ENCODE data around the gene DOK6.

The DOK6 gene

GRCh38 chr18:69723434-69723833 lies 322.7 kb downstream of the DOK6 start:
- peaks cover 10% of the 10 kb centered on the region for H3K4me1 Mint-ChIP-seq
- peaks cover 31% of the 10 kb centered on the region for H3K36me3 Mint-ChIP-seq (ENCODE audit: low read depth)
- no peak overlapping the region for H3K27ac Mint-ChIP-seq
- no peak for DNase-seq
- H3K27me3 Mint-ChIP-seq (ENCODE audit: low read depth, poor library complexity) = no peaks in the 10 kb centered on the region
- H3K9me3 Mint-ChIP-seq = peaks cover 20% of the 10 kb centered on the region
- H3K4me3 Mint-ChIP-seq = no peak overlapping the region
- TF ChIP-seq CTCF (IDR thresholded peaks at IDR 0.05) = no peak

- H3K9me3 Mint-ChIP-seq = peaks cover 6% of the 10 kb centered on the region
- H3K27ac Mint-ChIP-seq = no peak overlapping the region
- H3K4me3 Mint-ChIP-seq = no peak overlapping the region
- no peak for DNase-seq
- H3K4me1 Mint-ChIP-seq = peaks cover 23% of the 10 kb centered on the region
- no peaks in the 10 kb centered on the region for H3K27me3 Mint-ChIP-seq (ENCODE audit: low read depth, poor library complexity)
- no peak for TF ChIP-seq CTCF (IDR thresholded peaks at IDR 0.05)
- H3K36me3 Mint-ChIP-seq (ENCODE audit: low read depth) = peaks cover 30% of the 10 kb centered on the region
Measured at GRCh38 chr18:69725009-69725408, 324.3 kb downstream of the DOK6 start.

GRCh38 chr18:69725855-69726508 lies 325.3 kb downstream of the DOK6 start:
- H3K36me3 Mint-ChIP-seq (ENCODE audit: low read depth) = peaks cover 24% of the 10 kb centered on the region
- H3K9me3 Mint-ChIP-seq = peaks cover 1% of the 10 kb centered on the region
- no peak for DNase-seq
- no peaks in the 10 kb centered on the region for H3K27me3 Mint-ChIP-seq (ENCODE audit: low read depth, poor library complexity)
- TF ChIP-seq CTCF (IDR thresholded peaks at IDR 0.05) = no peak
- no peak overlapping the region for H3K27ac Mint-ChIP-seq
- H3K4me1 Mint-ChIP-seq = peaks cover 23% of the 10 kb centered on the region
- no peak overlapping the region for H3K4me3 Mint-ChIP-seq

GRCh38 chr18:69727912-69728572 lies 327.4 kb downstream of the DOK6 start:
- Mint-ChIP-seq H3K4me3 (no peak overlapping the region), H3K27me3 (ENCODE audit: low read depth, poor library complexity) (no peaks in the 10 kb centered on the region), H3K9me3 (no peaks in the 10 kb centered on the region), H3K36me3 (ENCODE audit: low read depth) (peaks cover 22% of the 10 kb centered on the region), H3K4me1 (peaks cover 23% of the 10 kb centered on the region), H3K27ac (peak overlapping the region; percentile 67)
- no peak for TF ChIP-seq CTCF (IDR thresholded peaks at IDR 0.05)
- DNase-seq = no peak

GRCh38 chr18:69730664-69731063 lies 330.0 kb downstream of the DOK6 start:
- Mint-ChIP-seq H3K27me3 (ENCODE audit: low read depth, poor library complexity) (no peaks in the 10 kb centered on the region), H3K9me3 (peaks cover 5% of the 10 kb centered on the region), H3K4me3 (no peak overlapping the region), H3K4me1 (peaks cover 23% of the 10 kb centered on the region), H3K36me3 (ENCODE audit: low read depth) (peaks cover 37% of the 10 kb centered on the region), H3K27ac (no peak overlapping the region)
- TF ChIP-seq CTCF (IDR thresholded peaks at IDR 0.05) = no peak
- DNase-seq = no peak

- no peak for TF ChIP-seq CTCF (IDR thresholded peaks at IDR 0.05)
- Mint-ChIP-seq H3K4me3 (no peak overlapping the region), H3K9me3 (peaks cover 9% of the 10 kb centered on the region), H3K4me1 (peaks cover 1% of the 10 kb centered on the region), H3K27ac (no peak overlapping the region), H3K36me3 (ENCODE audit: low read depth) (peaks cover 35% of the 10 kb centered on the region), H3K27me3 (ENCODE audit: low read depth, poor library complexity) (no peaks in the 10 kb centered on the region)
- no peak for DNase-seq
Measured at GRCh38 chr18:69734536-69734935, 333.8 kb downstream of the DOK6 start.

All from nephron progenitor cell (in vitro differentiated cells).